A549 treated with GW870086 at 1 μM for 4 hours (cell line): Measurements from ENCODE around the gene MUL1. TPM values are rescaled to one million over a fixed set of nuclear protein-coding genes. Genes with fewer than 3 reads are reported as not detected.

ENCODE experiments used
- total RNA-seq: library from RNA; stranded (reverse); fragments of 200-300 nt; extraction: Qiagen RNA extraction; gene quantifications from 5 replicates; pipeline ENCODE4 v1.2.3, GENCODE V29; 2022; ENCODE audit warnings: low read depth

The MUL1 gene, protein sequence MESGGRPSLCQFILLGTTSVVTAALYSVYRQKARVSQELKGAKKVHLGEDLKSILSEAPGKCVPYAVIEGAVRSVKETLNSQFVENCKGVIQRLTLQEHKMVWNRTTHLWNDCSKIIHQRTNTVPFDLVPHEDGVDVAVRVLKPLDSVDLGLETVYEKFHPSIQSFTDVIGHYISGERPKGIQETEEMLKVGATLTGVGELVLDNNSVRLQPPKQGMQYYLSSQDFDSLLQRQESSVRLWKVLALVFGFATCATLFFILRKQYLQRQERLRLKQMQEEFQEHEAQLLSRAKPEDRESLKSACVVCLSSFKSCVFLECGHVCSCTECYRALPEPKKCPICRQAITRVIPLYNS
- 41.0 to 46.9 TPM (median 42.9 TPM) in 5 replicates for total RNA-seq

DNA sequence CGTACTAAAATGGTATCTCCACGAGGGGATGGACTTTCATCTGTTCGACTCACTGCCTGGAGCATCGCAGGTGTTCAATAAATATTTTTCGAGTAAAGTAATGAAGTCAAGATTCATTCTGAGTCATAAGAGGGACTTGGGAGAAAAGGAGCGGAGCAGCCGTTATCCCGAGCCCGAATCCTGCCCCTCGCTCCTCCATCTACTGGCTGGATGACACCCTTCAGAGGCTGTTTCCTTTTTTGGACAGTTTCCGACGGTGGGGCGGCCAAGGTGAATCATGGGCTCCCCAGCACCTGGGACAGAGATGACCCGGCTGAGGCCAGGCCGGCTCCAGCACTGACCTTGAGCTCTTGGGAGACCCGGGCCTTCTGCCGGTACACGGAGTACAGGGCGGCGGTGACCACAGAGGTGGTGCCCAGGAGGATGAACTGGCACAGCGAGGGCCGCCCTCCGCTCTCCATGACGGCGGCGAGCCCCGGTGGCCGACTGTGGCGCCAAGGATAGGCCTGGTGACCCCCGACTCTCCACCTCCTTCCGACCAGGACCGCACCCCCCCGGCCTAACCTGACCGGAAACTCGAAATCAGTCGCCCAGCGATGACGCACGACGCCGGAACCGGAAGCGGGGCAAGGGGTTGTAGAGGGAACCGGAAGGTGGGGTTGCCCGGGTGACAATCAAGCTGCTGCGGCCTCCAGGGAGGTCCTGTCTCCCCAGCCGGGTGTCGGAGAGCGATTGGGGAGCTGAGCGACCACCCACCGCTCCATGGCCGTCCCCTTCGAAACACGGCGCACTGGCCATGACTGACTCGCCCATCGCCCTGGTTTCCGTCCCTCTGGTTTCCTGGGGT lies at the start of gene MUL1:
MUL1 (minus strand) TSS at position 588 of the 847 bp plus-strand sequence; CDS start at position 461, 127 bp downstream.

DNA sequence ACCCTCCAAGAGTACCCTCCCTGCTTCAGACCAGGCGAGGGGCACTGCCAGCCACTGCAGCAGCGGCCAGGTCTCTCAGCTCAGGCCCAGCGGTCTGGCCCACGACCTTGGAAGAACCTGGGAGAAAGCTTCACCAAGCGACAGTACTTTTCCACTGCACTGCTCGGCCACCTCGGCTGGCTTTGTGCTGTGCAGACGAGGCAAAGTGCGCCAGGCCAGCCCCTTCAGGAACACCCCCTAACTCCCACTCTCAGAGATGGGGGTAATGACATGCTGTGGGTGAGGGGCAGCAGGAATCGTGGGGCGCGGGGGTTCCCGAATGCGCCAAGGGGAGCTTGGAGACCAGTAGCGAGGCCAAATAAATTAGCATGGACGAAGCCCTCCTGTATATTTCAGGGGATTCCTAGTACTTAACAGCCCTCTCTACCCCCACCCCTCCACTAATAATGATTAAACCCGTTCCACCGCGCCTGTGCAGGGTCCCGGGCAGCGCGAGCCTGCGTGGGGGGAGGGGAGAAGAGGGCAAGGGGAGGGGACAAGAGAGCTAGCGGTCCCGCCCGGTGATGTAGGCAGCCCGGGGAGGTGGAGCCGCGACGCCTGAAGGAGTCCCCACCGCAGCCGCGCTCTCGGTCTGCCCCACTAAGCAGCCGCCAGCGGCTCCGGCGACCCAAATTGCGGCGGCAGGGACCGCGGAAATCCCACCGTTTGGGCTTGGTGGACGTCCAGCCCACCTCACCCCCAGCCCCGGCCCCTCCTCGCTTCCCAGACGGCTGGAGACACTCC lies 44.2 kb upstream of the MUL1 start, which contains the start of gene FAM43B:
FAM43B (plus strand) TSS at position 629 of the 783 bp plus-strand sequence. CDS start 401 bp downstream, outside the sequence.

DNA sequence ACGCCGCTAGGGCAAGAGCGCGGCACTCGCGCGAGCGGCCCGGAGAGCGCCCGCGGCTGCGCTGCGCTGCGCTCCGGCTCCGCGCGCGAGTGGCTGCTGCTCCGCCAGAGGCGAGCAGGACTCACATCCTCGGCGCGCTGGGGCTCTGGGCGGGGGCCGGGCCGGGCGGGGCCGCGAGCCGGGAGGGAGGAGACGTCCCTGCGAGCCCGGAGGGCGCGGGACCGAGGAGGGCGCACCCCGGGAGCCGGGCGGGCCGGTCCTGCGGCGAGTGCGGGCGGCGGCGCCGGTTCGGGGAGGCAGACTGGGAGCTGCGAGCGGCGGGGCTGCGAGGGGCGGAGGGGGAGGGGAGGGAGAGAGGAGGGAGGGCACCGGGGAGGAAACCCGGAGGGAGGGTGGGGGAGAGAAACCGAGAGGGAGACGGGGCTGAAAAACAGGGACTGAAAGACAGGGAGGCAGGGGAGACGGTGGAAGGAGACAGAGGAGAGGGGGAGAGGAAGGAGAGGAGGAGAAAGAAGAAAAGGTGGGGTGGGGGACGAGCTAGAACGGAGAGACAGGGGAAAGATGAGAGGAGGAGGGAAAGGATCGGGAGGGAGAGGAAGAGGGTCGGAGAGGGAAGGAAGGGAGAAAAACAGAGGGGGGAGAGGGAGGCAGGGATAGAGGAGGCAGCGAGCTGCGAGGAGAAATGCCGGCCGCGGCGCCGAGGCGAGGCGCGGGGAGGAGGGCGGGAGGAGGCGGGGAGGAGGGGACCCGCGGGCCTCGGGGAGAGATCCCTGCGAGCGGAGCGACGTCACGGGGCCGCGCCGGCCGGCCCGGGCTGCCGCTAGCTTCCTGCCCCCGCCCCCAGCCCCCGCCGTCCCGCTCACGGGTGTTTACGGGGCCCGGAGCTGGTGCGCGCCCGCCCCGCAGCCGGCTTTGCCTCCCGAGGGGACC lies 22.2 kb downstream of the MUL1 start, which contains the start of gene CAMK2N1:
CAMK2N1 (minus strand) TSS at position 684 of the 930 bp plus-strand sequence. CDS start 831 bp downstream, outside the sequence.

Other genes with a start within 250 kb of the MUL1 start
- not detected in 5 replicates for gene VWA5B1, start 217.3 kb downstream of the MUL1 start, total RNA-seq
- gene CAMK2N1, start 21.9 kb downstream of the MUL1 start, total RNA-seq = 42.9 to 58.3 TPM (median 49.0 TPM) in 5 replicates
- 2.9 to 4.4 TPM (median 4.0 TPM) in 5 replicates for gene FAM43B, start 44.4 kb upstream of the MUL1 start, total RNA-seq
- gene CDA, start 80.9 kb upstream of the MUL1 start, total RNA-seq = 32.0 to 43.5 TPM (median 33.4 TPM) in 5 replicates
- gene PINK1, start 125.3 kb upstream of the MUL1 start, total RNA-seq = 26.2 to 34.1 TPM (median 33.2 TPM) in 5 replicates
- 176 to 212 TPM (median 209 TPM) in 5 replicates for gene DDOST, start 153.2 kb upstream of the MUL1 start, total RNA-seq
- gene KIF17, start 209.9 kb upstream of the MUL1 start, total RNA-seq = 1.4 to 2.4 TPM (median 1.6 TPM) in 5 replicates
- gene SH2D5, start 224.6 kb upstream of the MUL1 start, total RNA-seq = 11.5 to 17.1 TPM (median 13.3 TPM) in 5 replicates